GM12873 (cell line): Measurements from ENCODE around the gene SNRPA1.

Experiments
- TF ChIP-seq, protein P1 (sequence below): IDR thresholded peaks from 2 replicates; pipeline ENCODE4 v1.5.1; 2012; ENCODE audit warnings: low read depth, mild to moderate bottlenecking, moderate library complexity, low read length, control low read depth; ENCODE audit not compliant: insufficient read depth; ENCODE audit errors: missing control alignments

Gene SNRPA1

GRCh38 chr15:101317336-101317872, 22.4 kb upstream of the SNRPA1 start:
- TF ChIP-seq, protein P1, sequence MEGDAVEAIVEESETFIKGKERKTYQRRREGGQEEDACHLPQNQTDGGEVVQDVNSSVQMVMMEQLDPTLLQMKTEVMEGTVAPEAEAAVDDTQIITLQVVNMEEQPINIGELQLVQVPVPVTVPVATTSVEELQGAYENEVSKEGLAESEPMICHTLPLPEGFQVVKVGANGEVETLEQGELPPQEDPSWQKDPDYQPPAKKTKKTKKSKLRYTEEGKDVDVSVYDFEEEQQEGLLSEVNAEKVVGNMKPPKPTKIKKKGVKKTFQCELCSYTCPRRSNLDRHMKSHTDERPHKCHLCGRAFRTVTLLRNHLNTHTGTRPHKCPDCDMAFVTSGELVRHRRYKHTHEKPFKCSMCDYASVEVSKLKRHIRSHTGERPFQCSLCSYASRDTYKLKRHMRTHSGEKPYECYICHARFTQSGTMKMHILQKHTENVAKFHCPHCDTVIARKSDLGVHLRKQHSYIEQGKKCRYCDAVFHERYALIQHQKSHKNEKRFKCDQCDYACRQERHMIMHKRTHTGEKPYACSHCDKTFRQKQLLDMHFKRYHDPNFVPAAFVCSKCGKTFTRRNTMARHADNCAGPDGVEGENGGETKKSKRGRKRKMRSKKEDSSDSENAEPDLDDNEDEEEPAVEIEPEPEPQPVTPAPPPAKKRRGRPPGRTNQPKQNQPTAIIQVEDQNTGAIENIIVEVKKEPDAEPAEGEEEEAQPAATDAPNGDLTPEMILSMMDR, result no peak

DNA sequence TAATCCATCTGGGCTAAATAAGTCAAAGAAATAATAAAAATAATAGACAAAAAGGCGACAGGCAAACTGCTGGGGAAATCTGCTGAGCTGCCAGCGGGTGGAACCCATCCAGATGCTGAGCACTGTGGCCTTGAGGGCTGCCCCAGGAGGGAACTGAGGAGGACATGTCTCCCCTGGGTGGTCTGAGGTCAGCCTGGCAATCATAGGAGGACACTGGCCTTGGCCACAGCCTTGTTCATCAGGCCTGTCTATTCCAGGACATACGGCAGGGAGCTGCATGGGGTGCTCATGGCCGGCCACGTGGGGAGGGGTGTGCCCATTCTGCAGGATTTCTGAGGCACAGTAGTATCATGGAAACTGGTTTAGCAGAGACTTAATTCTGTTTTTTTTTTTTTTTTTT, 21.5 kb upstream of the SNRPA1 start:
- TF ChIP-seq, protein P1, result no peak

- TF ChIP-seq, protein P1, result no peak
These were observed 20.7 kb upstream of the SNRPA1 start for GRCh38 chr15:101315736-101316135.

GRCh38 chr15:101314336-101315125, 19.5 kb upstream of the SNRPA1 start:
- TF ChIP-seq, protein P1, result no peak

GRCh38 chr15:101313041-101313761, 18.2 kb upstream of the SNRPA1 start:
- TF ChIP-seq, protein P1, result no peak

DNA sequence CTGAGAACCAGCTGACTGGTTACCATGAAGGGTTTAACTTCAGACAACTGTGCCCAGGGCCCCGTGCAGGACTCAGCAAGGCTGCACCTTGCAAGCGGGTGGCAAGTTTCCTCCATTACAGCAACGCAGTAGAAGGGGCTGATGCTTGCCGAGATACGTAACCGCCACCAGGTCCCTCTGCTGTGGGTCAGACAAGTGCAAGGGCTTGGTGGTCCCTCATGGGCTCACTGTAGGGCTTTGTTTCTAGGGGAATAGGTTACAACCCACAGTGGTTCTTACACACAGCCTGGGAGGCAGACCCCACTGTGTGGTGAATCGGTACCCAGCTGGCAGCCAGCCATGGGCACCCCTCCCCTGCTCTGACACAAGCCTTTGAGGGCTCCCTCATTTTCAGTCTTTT, 15.5 kb upstream of the SNRPA1 start:
- TF ChIP-seq, protein P1, result no peak

- TF ChIP-seq, protein P1, result no peak
These were observed 15.1 kb upstream of the SNRPA1 start for GRCh38 chr15:101310161-101310480.
